Testis (tissue), 2 donors: Measurements from ENCODE around the gene RFK.

Experiments
- POLR2A ChIP-seq: fragments of 450-650 bp; IDR thresholded peaks from one replicate; pipeline ENCODE4 v1.6.1; 2017; ENCODE audit warnings: antibody characterized with exemption, mild to moderate bottlenecking, moderate library complexity
- TF ChIP-seq, protein P1 (sequence below), 3 experiments: fragments of 450-650 bp in 2 of 3; fragments of 200-600 bp in 1 of 3; sonication (generic) in 1 of 3; IDR thresholded peaks; one replicate each; pipeline ENCODE4 v1.5.1; 2016 to 2019; ENCODE audit warnings: antibody characterized with exemption in 3 of 3, mild to moderate bottlenecking in 2 of 3, moderate library complexity in 1 of 3

DNA sequence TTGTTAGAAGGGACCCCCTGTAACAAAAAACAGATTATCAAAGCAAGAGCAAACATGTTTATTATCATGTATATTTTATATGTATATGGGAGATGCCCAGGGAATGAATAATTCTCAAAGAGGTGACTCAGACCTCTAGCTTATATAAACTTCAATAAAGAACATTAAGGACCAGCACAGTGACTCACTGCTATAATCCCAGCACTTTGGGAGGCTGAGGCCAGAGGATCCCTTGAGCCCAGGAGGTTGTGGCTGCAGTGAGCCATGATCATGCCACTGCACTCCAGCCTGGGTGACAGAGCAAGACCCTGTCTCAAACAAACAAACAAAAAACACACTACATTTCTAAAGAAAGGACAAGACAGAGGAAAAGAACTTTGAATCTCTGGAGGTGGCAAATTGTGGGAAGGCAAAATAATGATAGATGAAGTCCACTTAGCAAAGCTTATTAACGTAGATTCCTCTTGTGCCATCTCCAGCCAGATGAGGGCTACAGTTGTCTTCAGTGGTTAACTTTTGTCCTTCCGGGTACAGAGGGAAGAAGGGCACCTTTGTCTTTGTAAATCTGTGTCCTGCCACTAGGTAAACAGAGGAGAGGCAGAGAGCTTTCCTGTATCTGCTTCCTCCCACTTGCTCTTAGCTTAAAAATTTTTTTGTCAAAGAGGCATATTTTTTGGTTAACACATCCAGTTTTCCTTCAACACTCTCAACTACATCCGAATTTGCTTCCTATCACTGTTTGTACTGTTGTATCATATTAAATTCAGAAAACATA is 7.5 kb upstream of the RFK start:
- TF ChIP-seq, protein P1, sequence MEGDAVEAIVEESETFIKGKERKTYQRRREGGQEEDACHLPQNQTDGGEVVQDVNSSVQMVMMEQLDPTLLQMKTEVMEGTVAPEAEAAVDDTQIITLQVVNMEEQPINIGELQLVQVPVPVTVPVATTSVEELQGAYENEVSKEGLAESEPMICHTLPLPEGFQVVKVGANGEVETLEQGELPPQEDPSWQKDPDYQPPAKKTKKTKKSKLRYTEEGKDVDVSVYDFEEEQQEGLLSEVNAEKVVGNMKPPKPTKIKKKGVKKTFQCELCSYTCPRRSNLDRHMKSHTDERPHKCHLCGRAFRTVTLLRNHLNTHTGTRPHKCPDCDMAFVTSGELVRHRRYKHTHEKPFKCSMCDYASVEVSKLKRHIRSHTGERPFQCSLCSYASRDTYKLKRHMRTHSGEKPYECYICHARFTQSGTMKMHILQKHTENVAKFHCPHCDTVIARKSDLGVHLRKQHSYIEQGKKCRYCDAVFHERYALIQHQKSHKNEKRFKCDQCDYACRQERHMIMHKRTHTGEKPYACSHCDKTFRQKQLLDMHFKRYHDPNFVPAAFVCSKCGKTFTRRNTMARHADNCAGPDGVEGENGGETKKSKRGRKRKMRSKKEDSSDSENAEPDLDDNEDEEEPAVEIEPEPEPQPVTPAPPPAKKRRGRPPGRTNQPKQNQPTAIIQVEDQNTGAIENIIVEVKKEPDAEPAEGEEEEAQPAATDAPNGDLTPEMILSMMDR (IDR thresholded peaks at IDR 0.05) = no peak
- TF ChIP-seq POLR2A = no peak
